Endothelial cell of umbilical vein (primary cell): ENCODE results near the gene EIF4B. TPM values are rescaled to one million over a fixed set of nuclear protein-coding genes. Genes with fewer than 3 reads are reported as not detected.

Source experiments
- BruUV-seq: library from RNA; stranded (reverse); fragments of 400-500 nt; replicated peaks from 2 replicates; lab custom pipeline; 2021; lab: Mats Ljungman, UMichigan
- CTCF ChIA-PET: fragments of 300-600, 350-600 bp; sonication (Branson Sonifier 250); formaldehyde crosslinking; loops from one replicate; lab custom pipeline; 2021; ENCODE audit warnings: antibody characterized with exemption, inconsistent platforms; lab: Charles Lee
- POLR2A ChIA-PET: fragments of 300-600, 350-600 bp; sonication (Branson Sonifier 250); formaldehyde crosslinking; loops from one replicate; lab custom pipeline; 2021; ENCODE audit warnings: antibody characterized with exemption, inconsistent platforms; lab: Charles Lee
- DNase-seq: peaks from one replicate; pipeline ENCODE4 v3.0.0-alpha.2; 2011; ENCODE audit warnings: low read depth, low spot score
- FAIRE-seq: peaks from 2 replicates; lab custom pipeline; 2011; peaks lifted over from hg19 to GRCh38; lab: Jason Lieb, UNC
- H2AFZ ChIP-seq: 2 replicates; pipeline ENCODE4 v1.6.0; 2012; ENCODE audit warnings: low read depth, low read length, control low read depth, inconsistent platforms
- H3K27ac ChIP-seq: 2 replicates; pipeline ENCODE4 v1.5.1; 2011; ENCODE audit warnings: low read depth, mild to moderate bottlenecking, control low read depth, low read length, moderate library complexity; ENCODE audit not compliant: insufficient read depth
- H3K27me3 ChIP-seq, 2 experiments: 2 replicates each; pipeline versions ENCODE4 v1.6.0 to v1.6.1; 2011; ENCODE audit warnings: low read length in 2 of 2, mixed read lengths in 1 of 2; ENCODE audit not compliant: control insufficient read depth in 2 of 2, insufficient read depth in 2 of 2
- H3K36me3 ChIP-seq, 2 experiments: 2 replicates in 1 of 2; 3 replicates in 1 of 2; pipeline ENCODE4 v1.5.1; 2011; ENCODE audit warnings: low read length in 2 of 2, mild to moderate bottlenecking in 1 of 2, moderate library complexity in 1 of 2; ENCODE audit not compliant: control insufficient read depth in 2 of 2, insufficient read depth in 2 of 2; ENCODE audit errors: extremely low read depth in 1 of 2
- H3K4me1 ChIP-seq: 3 replicates; pipeline ENCODE4 v1.5.1; 2011; ENCODE audit warnings: mild to moderate bottlenecking, low read length; ENCODE audit not compliant: control insufficient read depth, insufficient read depth; ENCODE audit errors: extremely low read depth
- H3K4me2 ChIP-seq: 2 replicates; pipeline ENCODE4 v1.6.1; 2011; ENCODE audit warnings: low read length, control low read depth, mixed read lengths; ENCODE audit not compliant: insufficient read depth
- H3K4me3 ChIP-seq, 3 experiments: fragments of 200-600 bp in 1 of 3; sonication (generic), shearing (Covaris generic) in 1 of 3; replicated peaks in 1 of 3; 2 replicates each; pipeline ENCODE4 v1.5.1; 2011 to 2016; ENCODE audit warnings: control low read depth in 3 of 3, low read length in 3 of 3, mild to moderate bottlenecking in 2 of 3, inconsistent platforms in 1 of 3, low read depth in 1 of 3, moderate library complexity in 1 of 3; ENCODE audit not compliant: insufficient read depth in 1 of 3
- H3K79me2 ChIP-seq: 2 replicates; pipeline ENCODE4 v1.6.0; 2012; ENCODE audit warnings: low read length, inconsistent platforms; ENCODE audit not compliant: control insufficient read depth, insufficient read depth
- H3K9ac ChIP-seq: replicated peaks from 2 replicates; pipeline ENCODE3; 2011; ENCODE audit warnings: low read length, control low read depth; ENCODE audit not compliant: insufficient read depth; ENCODE audit errors: extremely low read depth
- H3K9me1 ChIP-seq: replicated peaks from 3 replicates; pipeline ENCODE4 v1.6.0; 2011; ENCODE audit warnings: mild to moderate bottlenecking, low read length; ENCODE audit not compliant: control insufficient read depth, insufficient read depth; ENCODE audit errors: extremely low read depth
- H3K9me3 ChIP-seq: replicated peaks from 2 replicates; pipeline ENCODE4 v1.5.1; 2012; ENCODE audit warnings: low read length, inconsistent platforms; ENCODE audit not compliant: control insufficient read depth, insufficient read depth
- H4K20me1 ChIP-seq: replicated peaks from 2 replicates; pipeline ENCODE3; 2011; ENCODE audit warnings: mild to moderate bottlenecking, low read length; ENCODE audit not compliant: control insufficient read depth, insufficient read depth; ENCODE audit errors: extremely low read depth
- CTCF ChIP-seq, 2 donors: IDR thresholded peaks; 1 replicate in 1 of 2; 2 replicates in 1 of 2; pipeline ENCODE4 v1.5.1; 2011; ENCODE audit warnings: low read length in 2 of 2, mild to moderate bottlenecking in 2 of 2, moderate library complexity in 2 of 2, control low read depth in 1 of 2, inconsistent platforms in 1 of 2, low read depth in 1 of 2; ENCODE audit not compliant: insufficient read depth in 1 of 2; ENCODE audit errors: extremely low read depth in 1 of 2
- EZH2 ChIP-seq: IDR thresholded peaks from 2 replicates; pipeline ENCODE4 v1.6.1; 2012; ENCODE audit warnings: borderline replicate concordance, low read depth, mild to moderate bottlenecking, moderate library complexity, low read length, inconsistent platforms; ENCODE audit not compliant: severe bottlenecking
- FOS ChIP-seq: IDR thresholded peaks from 2 replicates; pipeline ENCODE4 v1.6.1; 2011; ENCODE audit warnings: mild to moderate bottlenecking, low read length, moderate library complexity, borderline replicate concordance; ENCODE audit not compliant: insufficient read depth
- JUN ChIP-seq: IDR thresholded peaks from 2 replicates; pipeline ENCODE4 v1.6.1; 2011; ENCODE audit warnings: borderline replicate concordance, low read depth; ENCODE audit not compliant: insufficient read length, insufficient read depth
- MAX ChIP-seq: IDR thresholded peaks from 2 replicates; pipeline ENCODE4 v1.6.1; 2011; ENCODE audit not compliant: insufficient read depth, insufficient read length
- MYC ChIP-seq: IDR thresholded peaks from one replicate; pipeline ENCODE4 v1.6.1; 2011; ENCODE audit warnings: mild to moderate bottlenecking, low read depth, low read length
- POLR2A ChIP-seq: IDR thresholded peaks from 2 replicates; pipeline ENCODE4 v1.6.1; 2012; ENCODE audit warnings: low read depth, mild to moderate bottlenecking, control low read depth, low read length
- POLR2AphosphoS5 ChIP-seq: IDR thresholded peaks from 2 replicates; pipeline ENCODE4 v1.6.1; 2012; ENCODE audit warnings: low read depth, mild to moderate bottlenecking, control low read depth, low read length, moderate library complexity; ENCODE audit not compliant: insufficient read depth
- dilution Hi-C: fragments of 300-500 bp; cut with MboI; formaldehyde crosslinking; loops from one replicate; pipeline ENCODE4 v1.15.0; 2019; ENCODE audit warnings: low sequenced_read_pairs; ENCODE audit not compliant: extremely low pct_ligation_motif_present
- intact Hi-C: fragments of 100-400 bp; cut with micrococcal nuclease; formaldehyde crosslinking; loops from one replicate; pipeline ENCODE4 v1.10.0; 2022
- polyA plus RNA-seq, 4 experiments: library from polyadenylated mRNA; depleted of rRNA in 3 of 4; stranded (reverse) in 3 of 4; unstranded in 1 of 4; fragments of >200 nt; gene quantifications; 2 replicates each; pipeline versions ENCODE4 v1.2.1 to v1.2.3, GENCODE V29; 2011 to 2012; ENCODE audit warnings: missing spikeins in 1 of 4
- total RNA-seq: library from RNA; stranded (reverse); gene quantifications from 2 replicates; pipeline ENCODE4 v1.2.3, GENCODE V29; 2021

The EIF4B gene
- total and polyA plus RNA-seq, 2 donors (not counting 3 experiments of a cell fraction or from before 2014, with no cell fraction given): 233 to 382 TPM

DNA sequence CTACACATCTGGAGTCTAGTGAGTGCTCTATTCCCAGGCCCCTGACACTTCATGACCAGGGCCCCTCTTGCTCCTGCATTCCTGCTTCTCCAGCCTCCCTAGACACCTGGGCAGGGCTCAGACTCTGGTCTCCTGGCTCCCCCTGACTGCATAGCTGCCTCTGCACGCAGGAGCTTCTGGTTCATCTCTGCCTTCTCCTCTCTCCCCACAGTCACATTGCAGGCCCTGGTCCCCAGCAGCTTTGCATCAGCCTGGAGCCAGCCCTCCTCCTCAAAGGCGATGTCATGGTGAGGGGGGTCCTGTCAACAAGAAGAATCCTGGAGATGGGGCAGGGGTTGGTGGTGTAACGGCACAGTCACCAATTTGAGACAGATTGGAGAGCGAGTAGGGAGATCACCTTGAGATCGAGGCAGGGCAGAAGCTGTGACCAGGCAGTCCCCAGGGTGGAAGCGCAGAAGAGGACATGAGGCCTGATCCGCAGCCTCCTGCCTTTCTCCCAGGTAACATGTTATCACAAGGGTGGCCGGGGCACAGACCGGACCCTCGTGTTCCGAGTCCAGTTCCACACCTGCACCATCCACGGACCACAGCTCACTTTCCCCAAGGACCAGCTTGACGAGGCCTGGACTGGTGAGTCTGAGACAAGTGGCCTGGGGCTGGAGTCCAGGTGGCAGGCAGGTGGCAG lies 51.7 kb downstream of the EIF4B start:
- FAIRE-seq (no peak), DNase-seq (no peak)
- H3K79me2 ChIP-seq: no peaks in the 10 kb centered on the region
- POLR2A ChIA-PET: interaction anchor here (0.6 kb wide), 1 partner anchor 75 kb away, joined by 5 read pairs; no protein-coding TSS in a partner anchor
- no peak overlapping the region for H3K9ac ChIP-seq
- H3K36me3 ChIP-seq: peaks cover 3 to 51% of the 10 kb centered on the region in 2 experiments
- TF ChIP-seq POLR2AphosphoS5 (peak; percentile 4), POLR2A (no peak), MAX (no peak)
- no peaks in the 10 kb centered on the region for H3K9me3 ChIP-seq
- no peak overlapping the region for H3K4me2 ChIP-seq
- H4K20me1 ChIP-seq: no peaks in the 10 kb centered on the region
- intact Hi-C loops (no loop called here), dilution Hi-C loops (no loop called here)
- no TSS peak for BruUV-seq
- H3K27me3 ChIP-seq: no peaks in the 10 kb centered on the region
- CTCF ChIA-PET: interaction anchor here (1.1 to 3.0 kb wide), 4 partner anchors 8 to 140 kb away, joined by 3 to 21 read pairs (median 5); no protein-coding TSS in a partner anchor
- no peak overlapping the region for H3K4me3 ChIP-seq
- H2AFZ ChIP-seq: no peak overlapping the region
- H3K27ac ChIP-seq: no peak overlapping the region
- H3K9me1 ChIP-seq: no peaks in the 10 kb centered on the region
- H3K4me1 ChIP-seq: peaks cover 22% of the 10 kb centered on the region

DNA sequence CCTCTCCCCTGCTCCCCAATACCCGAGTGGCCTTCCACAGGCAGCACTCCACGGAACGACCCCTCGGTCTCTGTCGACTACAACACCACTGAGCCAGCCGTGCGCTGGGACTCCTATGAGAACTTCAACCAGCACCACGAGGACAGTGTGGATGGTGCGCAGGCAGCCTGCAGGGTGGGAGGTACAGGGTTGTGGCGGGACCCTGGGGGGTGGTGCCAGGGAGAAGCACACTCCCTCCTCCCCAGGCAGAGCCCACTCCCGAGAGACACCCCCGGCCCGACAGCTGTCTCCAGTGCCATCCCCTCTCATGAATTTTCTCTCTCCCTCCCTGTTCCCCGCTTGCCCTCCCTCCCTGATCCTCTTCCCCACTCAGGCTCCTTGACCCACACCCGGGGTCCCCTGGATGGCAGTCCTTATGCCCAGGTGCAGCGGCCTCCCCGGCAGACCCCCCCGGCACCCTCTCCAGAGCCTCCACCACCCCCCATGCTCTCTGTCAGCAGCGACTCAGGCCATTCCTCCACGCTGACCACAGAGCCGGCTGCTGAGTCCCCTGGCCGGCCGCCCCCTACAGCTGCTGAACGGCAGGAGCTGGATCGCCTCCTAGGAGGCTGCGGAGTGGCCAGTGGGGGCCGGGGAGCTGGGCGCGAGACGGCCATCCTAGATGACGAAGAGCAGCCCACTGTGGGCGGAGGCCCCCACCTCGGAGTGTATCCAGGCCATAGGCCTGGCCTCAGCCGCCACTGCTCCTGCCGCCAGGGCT lies 52.6 kb downstream of the EIF4B start:
- Histone ChIP-seq H3K9ac (no peak overlapping the region), H3K79me2 (no peaks in the 10 kb centered on the region), H3K27ac (no peak overlapping the region), H3K4me3 (no peak overlapping the region), H3K9me3 (no peaks in the 10 kb centered on the region), H3K9me1 (no peaks in the 10 kb centered on the region), H3K4me2 (no peak overlapping the region), H4K20me1 (no peaks in the 10 kb centered on the region), H3K36me3 (peaks cover 5 to 55% of the 10 kb centered on the region in 2 experiments), H2AFZ (no peak overlapping the region), H3K4me1 (peaks cover 14% of the 10 kb centered on the region), H3K27me3 (no peaks in the 10 kb centered on the region)
- ChIA-PET POLR2A (no interaction called here), CTCF (no interaction called here)
- dilution Hi-C loops: no loop called here
- FAIRE-seq (no peak), DNase-seq (no peak)
- intact Hi-C loops: no loop called here
- no peak for TF ChIP-seq POLR2A
- no peak for TF ChIP-seq CTCF (IDR thresholded peaks at IDR 0.05; ENCODE audit: extremely low read depth in 1 of 2, insufficient read depth in 1 of 2, low read depth in 1 of 2, low read length in 2 of 2)
- TF ChIP-seq EZH2: no peak
- no peak for TF ChIP-seq MAX
- TF ChIP-seq FOS: no peak
- no peak for TF ChIP-seq JUN
- no peak for TF ChIP-seq MYC
- peak; percentile 9 for TF ChIP-seq POLR2AphosphoS5
- TSS peak; percentile 0 for BruUV-seq
